HG03097 (cell line): ENCODE measurements around the gene CEP112.

Experiments
- ATAC-seq: cut with Tn5 transposase; IDR thresholded peaks from one replicate; pipeline ENCODE4 v1.9.1; 2021; ENCODE audit not compliant: unreplicated experiment, low FRiP score

Gene CEP112

DNA sequence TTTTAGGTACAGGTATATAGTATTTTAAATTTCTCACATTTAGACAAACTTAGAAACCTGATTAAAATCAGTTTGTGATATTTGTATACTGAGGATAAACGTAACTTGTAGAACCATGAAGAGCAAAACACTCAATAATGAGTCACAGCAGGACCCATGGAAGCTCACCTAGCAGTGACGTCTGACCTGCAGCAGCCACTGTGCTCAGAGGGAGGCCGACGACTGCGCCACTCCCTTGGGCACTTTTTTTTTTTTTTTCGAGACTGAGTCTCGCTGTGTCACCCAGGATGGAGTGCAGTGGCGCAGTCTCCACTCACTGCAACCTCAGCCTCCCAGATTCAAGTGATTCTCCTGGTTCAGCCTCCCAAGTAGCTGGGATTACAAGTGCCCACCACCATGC lies 524.3 kb downstream of the CEP112 start:
- no peak for ATAC-seq

DNA sequence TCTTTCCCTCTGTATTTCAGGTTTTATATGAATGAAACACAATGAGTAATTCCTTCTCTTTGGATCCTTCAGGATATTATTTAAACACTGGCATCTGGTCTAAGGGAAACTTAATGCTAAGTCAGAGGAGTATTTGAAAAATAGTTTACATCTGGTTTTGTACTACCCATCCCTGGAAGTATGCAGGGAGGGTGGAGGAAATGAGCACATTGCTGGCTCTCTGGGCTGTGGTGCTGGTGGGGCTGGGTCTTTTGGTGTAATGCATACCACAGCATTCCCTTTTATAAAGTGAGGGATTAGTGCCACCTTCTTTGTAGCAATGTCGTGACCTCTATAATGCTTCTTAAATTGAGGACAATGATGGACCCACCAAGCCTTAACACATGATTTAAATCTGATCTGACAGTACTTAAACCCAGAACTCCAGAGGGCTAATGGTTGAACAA lies 525.0 kb downstream of the CEP112 start:
- ATAC-seq: no peak

DNA sequence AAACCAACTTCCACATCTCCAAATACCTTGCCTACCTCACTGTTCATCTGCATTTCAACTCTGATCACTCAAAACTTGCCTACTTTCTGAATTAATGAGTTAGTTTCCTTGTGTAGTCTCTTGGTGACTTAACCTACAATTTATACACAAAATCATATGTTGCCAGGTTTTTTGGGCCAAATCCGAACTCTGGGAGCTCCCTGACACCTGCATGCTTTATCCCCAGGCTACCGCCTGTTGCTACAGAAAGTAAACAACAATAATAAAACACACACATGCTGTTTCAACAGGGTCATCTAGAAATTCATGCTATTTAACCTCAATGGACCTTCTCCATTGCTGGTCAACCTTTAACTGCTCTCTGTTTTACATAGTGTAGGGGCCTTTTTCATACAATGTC lies 526.0 kb downstream of the CEP112 start:
- no peak for ATAC-seq

DNA sequence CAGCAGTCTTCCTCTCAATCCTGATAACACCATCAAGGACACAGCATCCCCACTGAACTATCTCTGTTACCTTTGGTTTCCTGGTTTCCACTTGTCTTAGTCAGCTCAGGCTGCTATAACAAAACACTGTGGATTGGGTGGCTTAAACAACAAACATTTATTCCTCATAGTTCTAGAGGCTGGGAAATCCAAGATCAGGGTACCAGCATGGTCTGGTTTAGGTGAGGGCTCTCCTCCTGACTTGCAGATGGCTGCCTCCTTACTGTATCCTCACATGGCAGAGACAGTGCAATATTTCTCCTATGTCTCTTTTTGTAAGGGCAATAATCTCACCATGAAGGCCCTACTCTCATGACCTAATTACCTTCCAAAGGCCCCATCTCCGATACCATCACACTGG lies 527.2 kb downstream of the CEP112 start:
- ATAC-seq: no peak

DNA sequence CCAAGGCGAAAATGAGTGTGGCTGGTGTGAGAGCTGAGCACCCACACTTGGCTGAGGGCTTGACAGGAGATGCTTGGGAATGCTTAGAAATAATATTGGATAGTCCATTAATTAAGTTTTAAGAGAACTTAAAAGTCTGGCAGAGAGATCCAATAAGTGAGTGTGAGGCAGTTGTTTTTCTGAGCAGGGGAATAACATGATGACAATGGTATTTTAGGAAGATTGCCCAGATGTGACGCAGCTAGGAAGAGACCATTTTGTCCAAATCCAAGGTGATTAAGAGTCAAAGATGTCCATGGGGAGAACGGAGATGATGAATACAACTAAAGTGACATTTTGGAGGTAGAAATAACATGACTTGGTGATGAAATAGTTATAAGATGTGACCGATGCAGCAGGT lies 527.7 kb downstream of the CEP112 start:
- ATAC-seq: no peak

DNA sequence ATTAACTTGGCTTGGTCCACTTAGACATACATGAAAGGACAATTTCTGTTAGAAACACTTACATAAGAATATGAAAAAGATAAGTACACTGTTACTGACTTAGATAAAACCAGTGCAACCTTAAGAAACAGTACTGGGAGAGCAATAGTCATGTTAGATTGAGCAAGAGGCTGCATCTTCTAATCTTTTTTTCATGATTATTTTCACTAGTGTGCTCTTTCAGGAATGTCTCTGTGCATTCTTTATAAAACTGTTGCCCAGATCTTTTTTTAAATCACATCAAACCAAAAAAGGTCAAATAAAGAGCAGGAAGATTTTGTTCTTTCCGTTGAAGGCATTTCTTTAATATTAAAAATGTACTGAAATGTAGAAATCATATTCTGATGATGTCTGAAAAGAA lies 529.7 kb downstream of the CEP112 start:
- ATAC-seq: no peak

DNA sequence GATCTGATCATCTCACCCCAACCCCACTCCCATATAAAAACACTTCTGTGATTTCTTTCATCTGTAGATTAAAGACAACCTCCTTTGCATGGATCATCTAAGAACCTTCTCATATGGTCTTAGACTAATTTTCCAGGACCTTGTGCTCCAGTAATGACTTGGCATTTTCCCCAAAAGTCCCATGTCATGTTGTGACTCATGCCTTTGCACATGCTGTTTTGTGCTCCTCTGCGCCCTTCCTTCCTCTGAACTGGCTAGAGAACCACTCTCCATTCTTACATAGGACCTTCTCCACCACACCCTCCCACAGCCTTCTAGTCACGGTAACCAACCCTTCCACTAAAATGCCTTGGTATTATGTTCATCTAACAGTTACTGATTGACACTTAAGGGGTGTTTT lies 531.0 kb downstream of the CEP112 start:
- ATAC-seq: no peak

DNA sequence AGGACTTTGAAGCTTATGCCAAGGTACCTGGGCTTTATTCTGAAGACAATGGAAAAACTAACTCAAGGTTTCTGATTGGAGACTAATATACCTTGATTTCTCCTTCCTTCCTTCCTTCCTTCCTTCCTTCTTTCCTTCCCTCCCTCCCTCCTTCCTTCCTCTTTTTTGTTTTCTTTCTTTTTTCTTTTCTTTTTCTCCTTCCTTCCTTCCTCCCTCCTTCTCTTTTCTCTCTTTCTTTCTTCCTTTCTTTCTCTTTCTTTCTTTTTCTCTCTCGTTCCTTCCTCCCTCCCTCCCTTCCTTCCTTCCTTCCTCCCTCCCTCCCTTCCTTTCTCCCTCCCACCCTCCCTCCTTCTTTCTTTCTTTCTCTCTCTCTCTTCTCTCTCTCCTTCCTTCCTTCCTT lies 531.9 kb downstream of the CEP112 start:
- no peak for ATAC-seq

DNA sequence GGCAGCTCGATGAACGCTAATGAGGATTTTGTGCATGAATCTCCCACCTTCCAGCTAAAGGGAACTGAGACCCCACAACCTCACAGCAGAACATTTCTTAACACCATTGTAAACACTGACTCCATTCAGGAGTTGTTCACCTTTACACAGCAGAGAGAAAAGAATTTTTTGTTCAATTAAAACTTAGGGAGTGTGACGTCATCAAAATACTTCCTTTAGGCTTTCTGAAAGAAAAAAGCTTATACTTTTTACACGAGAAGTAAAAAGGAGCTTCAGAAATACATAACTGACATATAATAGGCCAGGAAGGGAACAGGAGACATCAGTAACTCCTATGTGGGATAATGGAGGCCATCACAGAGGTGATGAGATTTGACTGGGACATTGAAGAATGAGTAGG lies 532.4 kb downstream of the CEP112 start:
- ATAC-seq: no peak

DNA sequence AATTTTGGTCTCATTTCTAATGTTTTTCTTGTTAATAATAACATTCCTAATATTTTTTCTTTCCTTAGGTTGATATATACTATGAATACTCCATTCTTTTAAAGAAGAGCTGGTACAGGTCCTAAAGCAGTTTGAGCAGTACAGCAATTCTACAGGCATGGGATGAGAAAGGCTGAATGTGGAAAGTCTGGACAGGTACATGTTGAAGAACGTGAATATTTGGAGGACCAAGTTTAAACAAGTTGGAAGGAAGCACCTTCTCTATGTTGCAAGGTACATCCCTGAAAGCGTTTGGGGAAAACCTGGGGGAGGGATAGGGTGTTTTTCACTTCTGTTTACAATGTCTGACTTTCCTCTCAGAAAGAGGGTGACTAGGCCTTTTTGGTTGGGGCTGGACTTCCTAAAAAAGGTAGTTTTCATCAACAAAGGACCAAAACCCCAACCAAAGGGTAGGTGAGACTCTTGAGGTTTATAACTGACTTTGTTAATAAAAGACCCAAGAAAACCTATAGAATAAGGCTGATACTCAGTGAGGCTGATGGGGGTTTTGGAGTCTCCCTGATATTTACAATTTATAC lies 534.6 kb downstream of the CEP112 start:
- ATAC-seq: no peak

DNA sequence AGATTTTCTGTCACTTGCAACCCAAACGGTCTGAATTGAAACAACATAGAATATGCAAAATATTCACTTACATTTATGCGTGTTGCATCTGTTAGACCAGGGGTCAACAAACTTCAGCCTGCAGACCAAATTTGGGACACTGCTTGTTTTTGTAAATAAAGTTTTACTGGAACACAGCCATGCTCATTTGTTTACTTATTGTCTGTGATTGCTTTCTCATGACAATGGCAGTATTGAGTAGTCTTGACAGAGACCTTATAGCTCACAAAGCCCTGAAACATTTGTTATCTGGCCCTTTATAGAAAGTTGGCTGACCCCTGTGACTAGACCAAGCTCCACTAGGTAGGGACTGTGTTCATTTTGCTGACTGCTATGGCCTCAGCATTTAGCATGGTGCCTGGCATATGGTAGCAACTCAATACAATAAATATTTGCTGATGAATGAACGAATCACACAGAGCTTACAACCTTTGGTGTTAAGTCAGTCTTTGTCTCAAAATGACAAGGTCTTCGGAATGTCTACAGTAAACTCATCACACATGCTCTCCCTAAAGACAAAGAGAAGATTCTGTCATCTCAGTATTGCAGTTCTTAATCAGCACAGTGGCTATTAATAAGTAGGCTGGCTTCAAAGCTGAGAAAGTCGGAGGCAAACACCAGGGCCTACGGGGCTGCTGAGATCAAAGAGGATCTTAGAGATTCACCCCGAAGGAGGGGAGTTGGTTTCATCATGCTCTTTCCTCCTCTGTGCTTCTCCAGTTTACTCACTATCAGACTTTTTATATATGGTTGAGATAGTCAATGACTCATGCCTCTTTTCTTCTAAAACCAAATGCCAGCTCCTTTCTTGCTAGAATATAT lies 535.3 kb downstream of the CEP112 start:
- ATAC-seq: no peak

DNA sequence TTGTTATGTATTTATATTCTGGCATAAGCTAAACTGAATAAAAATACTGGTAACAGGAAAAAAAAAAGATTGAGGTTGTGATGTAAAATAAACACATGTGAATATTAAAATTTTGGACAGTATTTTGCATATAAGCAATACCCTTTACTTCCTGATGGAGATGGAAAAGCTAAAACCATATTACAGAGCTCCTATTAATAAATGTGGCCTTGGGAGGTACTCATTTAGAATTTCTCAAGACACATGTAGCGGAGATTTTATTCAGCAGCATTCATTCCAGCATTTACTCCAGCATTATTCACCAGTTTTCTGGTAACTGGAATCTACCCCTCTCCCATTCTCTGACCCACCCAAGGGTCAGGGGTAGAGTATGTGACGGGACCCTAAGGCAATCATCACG lies 536.2 kb downstream of the CEP112 start:
- no peak for ATAC-seq

DNA sequence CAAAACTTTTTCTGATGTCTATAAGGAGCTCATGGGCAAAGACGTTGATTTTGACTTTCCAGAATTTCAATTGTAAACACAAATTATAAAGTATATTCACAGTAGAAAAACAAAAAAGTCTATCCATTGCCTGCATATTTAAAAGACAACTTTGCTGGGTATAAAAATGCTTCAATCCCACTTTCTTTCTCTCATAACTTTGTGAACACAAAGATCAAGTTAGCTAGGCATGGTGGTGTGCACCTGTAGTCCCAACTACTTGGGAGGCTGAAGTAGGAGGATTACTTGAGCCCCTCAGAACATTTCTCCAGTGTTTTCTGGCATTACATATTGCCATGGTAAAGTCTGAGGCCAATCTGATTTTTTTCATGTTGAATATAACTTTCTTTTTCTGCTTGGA lies 547.4 kb downstream of the CEP112 start:
- no peak for ATAC-seq

DNA sequence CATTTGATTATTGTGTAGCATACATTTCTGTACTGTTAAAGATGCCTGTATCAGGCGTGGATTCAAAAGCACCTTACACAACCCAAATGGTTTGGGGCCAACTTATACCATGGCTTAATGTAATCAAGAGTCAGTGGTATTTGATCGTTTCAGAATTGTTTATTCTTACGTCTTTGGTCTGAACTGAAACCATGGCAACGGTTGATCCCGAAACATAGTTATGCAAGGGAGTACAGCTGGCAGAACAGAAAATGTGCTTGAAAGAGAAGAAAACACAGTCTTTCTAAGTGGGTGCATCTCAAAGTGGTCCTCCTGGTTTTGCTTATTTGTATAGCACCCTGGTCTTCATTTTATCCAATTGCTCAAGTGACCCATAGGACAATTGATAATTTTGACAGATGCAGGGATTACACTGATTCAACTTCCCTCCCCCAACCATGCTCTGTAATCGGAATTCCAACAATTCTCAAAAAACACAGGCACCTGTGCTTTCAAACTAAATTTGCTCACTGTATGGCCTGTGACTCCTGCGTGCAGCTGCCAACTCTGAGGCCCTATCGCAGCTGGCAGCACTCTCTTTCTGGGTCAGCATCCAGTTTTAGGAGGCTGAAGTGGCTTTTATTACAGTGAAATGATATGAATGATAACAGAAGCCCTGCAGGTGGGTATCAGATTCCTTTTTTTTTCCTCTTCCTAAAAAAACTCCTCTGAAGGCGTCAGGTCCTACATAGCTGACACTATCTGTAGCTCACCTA lies 553.5 kb downstream of the CEP112 start:
- no peak for ATAC-seq

DNA sequence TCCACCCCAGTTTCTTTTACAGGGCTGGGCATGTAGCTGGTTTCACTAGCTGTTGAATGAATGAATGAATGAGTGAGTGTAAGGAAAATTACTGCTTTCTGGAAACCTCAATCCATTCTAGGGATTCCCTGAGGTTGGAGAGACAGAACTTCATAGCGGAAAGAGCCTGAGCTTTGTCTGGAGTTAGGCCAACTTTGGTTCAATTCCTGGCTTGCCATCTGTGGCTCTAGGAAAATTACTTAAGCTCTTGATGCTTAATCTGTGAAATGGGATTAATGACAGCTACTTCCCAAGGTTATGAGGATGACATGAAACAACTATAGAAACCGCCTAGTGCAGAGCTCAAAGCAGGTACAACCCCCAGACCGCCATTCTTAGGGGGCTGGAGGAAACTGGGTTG lies 554.1 kb downstream of the CEP112 start:
- ATAC-seq: no peak

DNA sequence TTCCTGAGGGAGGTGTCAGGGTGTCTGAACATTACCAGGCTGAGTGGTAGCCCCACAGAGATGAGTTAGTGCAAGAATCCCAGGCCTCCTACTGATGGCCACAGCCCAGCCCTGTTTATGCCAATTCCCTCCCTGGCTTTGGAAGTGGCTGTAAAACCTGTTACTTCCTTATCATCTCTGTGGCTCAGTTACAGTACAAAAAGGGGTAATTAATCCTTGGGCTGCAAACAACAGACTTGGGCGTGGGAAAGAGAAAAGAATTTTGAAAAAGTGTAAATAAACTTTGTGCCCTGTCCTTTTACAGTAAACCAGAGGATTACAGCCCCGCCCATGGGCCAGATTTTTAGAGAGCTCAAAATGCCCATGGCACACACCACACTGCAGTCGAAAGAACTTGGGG lies 557.4 kb downstream of the CEP112 start:
- ATAC-seq: no peak

DNA sequence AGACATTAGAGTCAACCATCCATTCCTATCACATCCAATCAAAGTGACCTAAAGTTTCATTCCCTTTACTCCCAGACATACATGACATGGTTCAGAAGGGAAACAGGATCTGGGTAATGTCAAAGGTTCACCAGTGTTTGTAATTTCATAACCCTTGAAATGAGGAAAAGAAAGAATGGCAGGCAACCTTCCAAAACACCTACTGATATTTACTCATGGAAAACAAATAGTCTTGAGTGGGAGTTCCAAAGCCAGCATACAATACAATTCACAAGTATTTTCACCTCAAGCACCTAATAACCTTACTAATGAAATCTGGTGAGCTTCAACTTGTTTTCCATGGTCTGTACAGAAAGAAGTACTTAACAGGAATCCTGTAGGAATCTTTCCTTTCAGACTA lies 557.9 kb downstream of the CEP112 start:
- no peak for ATAC-seq

DNA sequence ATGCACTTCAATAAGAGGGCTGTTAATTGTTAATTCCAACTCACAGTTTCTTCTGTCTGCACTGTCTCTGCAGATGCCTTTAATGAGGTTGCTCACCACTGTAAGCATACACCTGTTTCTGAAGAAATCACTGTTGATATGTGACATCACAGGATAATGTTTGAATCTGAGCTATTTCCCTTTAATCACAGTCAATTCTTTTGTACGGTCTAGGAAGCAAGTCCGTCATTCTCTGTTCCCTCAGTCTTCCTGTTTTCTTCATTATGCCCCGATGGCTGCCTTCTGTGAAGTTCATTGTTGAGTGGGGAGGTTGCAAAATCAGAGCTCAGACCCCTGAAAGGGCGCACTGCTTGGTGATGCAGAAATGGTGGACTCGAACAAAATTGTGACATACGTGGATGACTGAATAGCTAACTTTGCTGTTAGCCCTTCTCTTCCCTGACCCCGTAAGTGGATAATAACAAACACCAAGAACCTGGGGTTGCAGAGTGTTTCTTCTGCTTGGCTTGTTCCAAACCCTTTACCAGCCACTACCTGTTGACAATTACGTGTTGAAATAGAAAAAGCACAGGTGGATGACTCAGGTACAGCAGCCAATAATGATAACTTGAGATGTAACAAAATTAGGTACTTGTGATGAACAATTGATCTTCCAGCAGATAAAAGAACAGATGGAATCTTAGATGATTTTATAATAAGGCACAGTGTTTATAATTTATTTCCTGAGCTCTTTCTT lies 558.6 kb downstream of the CEP112 start:
- no peak for ATAC-seq

DNA sequence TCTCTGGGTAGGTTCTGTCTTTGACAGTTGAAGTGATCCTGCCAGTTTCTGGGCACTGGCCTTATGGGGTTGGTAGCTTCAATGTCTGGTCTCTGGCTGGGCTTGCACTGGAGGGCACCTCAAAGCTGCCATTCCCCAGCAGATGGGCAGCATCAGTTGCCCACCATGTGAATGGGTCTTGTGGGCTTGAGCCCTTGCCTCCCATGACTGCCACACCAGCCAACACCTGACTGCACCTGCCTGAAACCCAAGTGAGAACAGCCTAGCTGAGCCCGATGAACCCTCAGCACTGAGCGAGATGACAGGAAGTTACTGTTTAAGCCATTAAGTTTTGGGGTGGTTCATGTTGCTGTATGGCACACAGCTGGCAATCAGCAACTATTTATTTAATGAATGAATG lies 561.4 kb downstream of the CEP112 start:
- no peak for ATAC-seq

DNA sequence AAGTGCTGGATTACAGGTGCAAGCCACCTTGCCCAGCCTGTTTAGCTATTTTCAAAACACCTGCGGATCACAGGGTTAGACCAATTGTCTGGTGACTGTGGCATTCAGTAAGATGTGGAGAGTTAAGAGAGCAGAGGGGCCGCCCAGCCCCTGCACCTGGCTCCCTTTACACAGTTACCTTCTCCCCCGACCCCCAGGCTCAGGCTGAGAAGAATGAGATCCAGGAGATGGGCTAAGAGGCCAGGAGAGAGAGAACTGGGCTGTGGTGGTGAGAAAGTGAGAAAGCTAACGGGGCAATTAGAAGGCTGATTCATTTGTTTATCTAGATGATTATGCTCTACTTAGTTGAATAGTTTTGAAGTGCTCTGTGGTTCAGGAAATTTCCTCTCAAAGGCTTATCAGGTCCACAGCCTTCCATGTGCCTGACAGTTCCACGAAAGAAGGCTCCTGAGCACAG lies 562.7 kb downstream of the CEP112 start:
- no peak for ATAC-seq

DNA sequence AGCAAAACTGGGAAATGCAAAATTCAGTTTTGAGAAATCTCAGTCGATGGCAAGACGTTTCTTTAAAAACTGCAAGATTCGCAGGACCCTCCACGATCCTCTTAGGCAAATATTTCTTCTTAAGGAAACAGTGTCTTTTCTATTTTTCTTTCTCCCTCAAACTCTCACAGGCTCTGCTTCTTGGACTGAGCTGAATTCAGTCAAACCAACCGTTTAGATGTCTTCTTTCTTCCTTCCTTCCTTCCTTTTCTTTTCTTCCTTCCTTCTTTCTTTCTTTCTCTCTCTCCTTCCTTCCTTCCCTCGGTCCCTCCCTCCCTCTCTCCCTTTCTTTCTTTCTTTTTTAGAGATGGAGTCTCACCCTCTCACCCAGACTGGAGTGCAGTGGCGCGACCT lies 563.3 kb downstream of the CEP112 start:
- no peak for ATAC-seq
